ENCODE measurements around the gene FGF6.
A peak's percentile ranks its signal among the peaks of the same experiment; 100 is the strongest.

DNA sequence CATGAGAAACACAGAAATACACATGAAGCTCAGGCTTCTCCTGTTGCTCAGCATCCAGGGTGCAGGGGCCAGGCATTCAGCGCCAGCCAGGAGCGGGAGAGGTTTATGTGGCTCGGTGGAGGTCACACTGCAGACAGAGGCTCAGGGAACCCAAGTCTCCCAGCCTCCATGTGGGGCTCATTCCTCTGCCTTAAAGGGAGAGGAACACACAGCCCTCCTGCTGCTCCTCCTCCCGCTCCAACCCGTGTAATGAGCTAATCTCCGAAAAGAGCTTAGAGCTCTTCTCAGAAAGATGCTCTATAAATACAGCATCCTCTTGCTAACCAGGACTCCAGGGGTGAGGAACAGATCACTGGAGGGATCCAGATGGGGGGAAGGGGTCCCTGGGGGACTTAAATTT lies 28.2 kb downstream of the FGF6 start:
- TF ChIP-seq CTCF (IDR thresholded peaks at IDR 0.05) (no peak), POLR2AphosphoS5 (IDR thresholded peaks at IDR 0.05) (peak in 3 of 4 donors; percentile 35 to 40 (median 39))

Data from sigmoid colon (tissue), 4 donors.